Uterus (tissue), 4 donors: ENCODE results near the gene STAG1. TPM values are rescaled to one million over a fixed set of nuclear protein-coding genes. Genes with fewer than 3 reads are reported as not detected.
"Not testable (repeated sequence)": the region's sequence is repeated elsewhere in the genome, so short reads cannot be mapped to it uniquely, and the experiment has no call there.

Experiments
- DNase-seq, 2 donors: peaks; one replicate each; pipeline ENCODE4 v3.0.0-alpha.2; 2019 to 2020
- H3K27ac ChIP-seq, 2 donors: fragments of 200-600 bp; sonication (generic); 1 replicate in 1 of 2; 2 replicates in 1 of 2; pipeline ENCODE4 v1.5.1; 2016 to 2018
- H3K27me3 ChIP-seq, 2 donors: fragments of 200-600 bp; sonication (generic); one replicate each; pipeline ENCODE4 v1.5.1; 2018 to 2019; ENCODE audit warnings: control low read depth in 1 of 2
- H3K36me3 ChIP-seq, 2 donors: fragments of 200-600 bp; sonication (generic); one replicate each; pipeline ENCODE4 v1.5.1; 2019; ENCODE audit warnings: control low read depth in 1 of 2
- H3K4me1 ChIP-seq, 2 donors: fragments of 200-600 bp; sonication (generic); one replicate each; pipeline ENCODE4 v1.5.1; 2018 to 2019; ENCODE audit warnings: control low read depth in 1 of 2
- H3K4me3 ChIP-seq, 2 donors: fragments of 200-600 bp; sonication (generic); 1 replicate in 1 of 2; 2 replicates in 1 of 2; pipeline ENCODE4 v1.5.1; 2018 to 2019; ENCODE audit warnings: mild to moderate bottlenecking in 1 of 2
- H3K9me3 ChIP-seq, 2 donors: fragments of 200-600 bp; sonication (generic); one replicate each; pipeline ENCODE4 v1.5.1; 2019; ENCODE audit warnings: control low read depth in 1 of 2
- POLR2A ChIP-seq, 2 donors: fragments of 450-650 bp; IDR thresholded peaks; one replicate each; pipeline ENCODE4 v1.6.1; 2016; ENCODE audit warnings: antibody characterized with exemption in 2 of 2, mild to moderate bottlenecking in 1 of 2, moderate library complexity in 1 of 2
- intact Hi-C: fragments of 100-400 bp; cut with DNase I; formaldehyde crosslinking; loops from one replicate; pipeline ENCODE4 v1.15.1; 2023; ENCODE audit warnings: low total_unique reads
- total RNA-seq, 4 donors: library from RNA; depleted of rRNA in 3 of 4; stranded (reverse); fragments of >200 nt in 3 of 4; gene quantifications; one replicate each; pipeline versions ENCODE4 v1.1.0 to v1.2.4, GENCODE V29; 2014 to 2023
- TF ChIP-seq, protein P1 (sequence below), 4 experiments: fragments of 200-600 bp in 2 of 4; fragments of 450-650 bp in 2 of 4; sonication (generic) in 2 of 4; IDR thresholded peaks; one replicate each; pipeline ENCODE4 v1.5.1; 2016 to 2019; ENCODE audit warnings: antibody characterized with exemption in 4 of 4, mild to moderate bottlenecking in 2 of 4, moderate library complexity in 1 of 4
- donor health status: DM: yes; HTN: yes; CAD: no.

The STAG1 gene
- total RNA-seq, 4 donors from 2014 or later = 41.5 to 139 (median 86.0) TPM

GRCh38 chr3:136377508-136377907 lies 374.7 kb downstream of the STAG1 start:
- Histone ChIP-seq H3K4me1 (no peaks in the 10 kb centered on the region), H3K36me3 (no peaks in the 10 kb centered on the region), H3K27me3 (no peaks in the 10 kb centered on the region), H3K9me3 (no peaks in the 10 kb centered on the region), H3K4me3 (no peak overlapping the region), H3K27ac (no peak overlapping the region)
- no peak for DNase-seq
- intact Hi-C loops = no loop called here
- TF ChIP-seq, protein P1, sequence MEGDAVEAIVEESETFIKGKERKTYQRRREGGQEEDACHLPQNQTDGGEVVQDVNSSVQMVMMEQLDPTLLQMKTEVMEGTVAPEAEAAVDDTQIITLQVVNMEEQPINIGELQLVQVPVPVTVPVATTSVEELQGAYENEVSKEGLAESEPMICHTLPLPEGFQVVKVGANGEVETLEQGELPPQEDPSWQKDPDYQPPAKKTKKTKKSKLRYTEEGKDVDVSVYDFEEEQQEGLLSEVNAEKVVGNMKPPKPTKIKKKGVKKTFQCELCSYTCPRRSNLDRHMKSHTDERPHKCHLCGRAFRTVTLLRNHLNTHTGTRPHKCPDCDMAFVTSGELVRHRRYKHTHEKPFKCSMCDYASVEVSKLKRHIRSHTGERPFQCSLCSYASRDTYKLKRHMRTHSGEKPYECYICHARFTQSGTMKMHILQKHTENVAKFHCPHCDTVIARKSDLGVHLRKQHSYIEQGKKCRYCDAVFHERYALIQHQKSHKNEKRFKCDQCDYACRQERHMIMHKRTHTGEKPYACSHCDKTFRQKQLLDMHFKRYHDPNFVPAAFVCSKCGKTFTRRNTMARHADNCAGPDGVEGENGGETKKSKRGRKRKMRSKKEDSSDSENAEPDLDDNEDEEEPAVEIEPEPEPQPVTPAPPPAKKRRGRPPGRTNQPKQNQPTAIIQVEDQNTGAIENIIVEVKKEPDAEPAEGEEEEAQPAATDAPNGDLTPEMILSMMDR (IDR thresholded peaks at IDR 0.05) = no peak
- no peak for TF ChIP-seq POLR2A (IDR thresholded peaks at IDR 0.05)

- H3K27me3 ChIP-seq, DNase-seq, H3K36me3 ChIP-seq, H3K27ac ChIP-seq, intact Hi-C loops, H3K4me1 ChIP-seq, H3K4me3 ChIP-seq, H3K9me3 ChIP-seq: not testable (repeated sequence)
These were observed 376.4 kb downstream of the STAG1 start for GRCh38 chr3:136375800-136376199.

DNA sequence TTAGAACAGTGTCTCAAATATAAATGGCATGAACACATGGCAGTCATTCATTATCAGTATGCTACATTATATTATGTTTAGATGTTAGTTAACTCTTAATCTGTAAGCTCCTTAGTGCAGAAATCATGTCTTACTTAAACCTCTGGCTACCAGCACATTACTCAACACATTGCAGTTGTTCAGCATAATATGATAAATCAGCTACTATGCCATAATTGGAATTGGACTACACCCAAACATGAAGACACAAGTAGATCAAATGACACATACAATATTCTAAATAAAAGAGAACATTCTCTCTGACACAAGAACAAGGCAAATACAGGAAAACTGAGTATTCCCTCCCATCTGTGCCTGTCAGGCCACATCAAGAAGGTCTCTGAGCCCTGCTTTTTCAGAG lies 385.9 kb downstream of the STAG1 start:
- Histone ChIP-seq H3K36me3 (no peaks in the 10 kb centered on the region), H3K27me3 (no peaks in the 10 kb centered on the region), H3K4me1 (no peaks in the 10 kb centered on the region), H3K9me3 (no peaks in the 10 kb centered on the region), H3K4me3 (no peak overlapping the region), H3K27ac (no peak overlapping the region)
- TF ChIP-seq POLR2A (IDR thresholded peaks at IDR 0.05) = no peak
- TF ChIP-seq, protein P1 (IDR thresholded peaks at IDR 0.05) = no peak
- DNase-seq = no peak
- intact Hi-C loops = no loop called here

DNA sequence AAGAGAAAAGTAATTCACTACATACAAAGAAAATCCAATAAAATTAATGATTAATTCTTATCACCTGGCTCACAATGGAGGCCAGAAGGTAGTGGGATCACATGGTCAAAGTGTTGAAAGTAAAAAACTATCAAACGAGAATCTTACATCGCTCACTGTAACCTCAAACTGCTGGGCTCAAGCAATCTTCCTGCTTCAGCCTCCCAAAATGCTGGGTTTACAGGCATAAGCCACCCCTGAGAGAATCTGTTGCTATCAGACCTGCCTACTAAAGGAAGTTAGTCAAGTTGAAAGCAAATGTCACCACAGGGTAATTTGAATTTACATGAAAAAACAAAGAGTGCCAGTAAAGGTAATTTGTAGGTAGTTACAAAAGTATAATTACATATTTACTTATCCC lies 398.7 kb downstream of the STAG1 start:
- Histone ChIP-seq H3K27ac (no peak overlapping the region), H3K4me3 (no peak overlapping the region), H3K36me3 (no peaks in the 10 kb centered on the region), H3K4me1 (no peaks in the 10 kb centered on the region), H3K9me3 (no peaks in the 10 kb centered on the region), H3K27me3 (no peaks in the 10 kb centered on the region)
- DNase-seq = no peak
- no peak for TF ChIP-seq POLR2A (IDR thresholded peaks at IDR 0.05)
- TF ChIP-seq, protein P1 (IDR thresholded peaks at IDR 0.05) = no peak
- intact Hi-C loops = no loop called here

DNA sequence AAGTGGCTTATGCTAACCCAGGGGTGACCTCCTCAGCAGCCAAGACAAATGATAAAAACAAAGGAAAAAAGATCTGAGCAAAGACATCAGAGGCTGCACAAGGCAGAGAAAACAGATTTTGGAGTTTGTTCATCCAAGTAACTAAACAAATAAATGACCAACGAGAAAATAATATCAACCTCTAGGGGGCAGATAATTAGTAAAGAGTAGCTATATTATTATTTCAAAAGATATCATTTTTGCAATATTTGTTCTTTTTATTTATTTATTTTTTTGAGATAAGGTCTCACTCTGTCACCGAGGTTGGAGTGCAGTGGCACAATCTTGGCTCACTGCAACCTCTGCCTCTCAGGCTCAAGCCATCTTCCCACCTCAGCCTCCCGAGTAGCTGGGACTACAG lies 400.3 kb downstream of the STAG1 start:
- TF ChIP-seq, protein P1 (IDR thresholded peaks at IDR 0.05) = no peak
- no peak for TF ChIP-seq POLR2A (IDR thresholded peaks at IDR 0.05)
- H3K4me3 ChIP-seq = no peak overlapping the region
- no peaks in the 10 kb centered on the region for H3K4me1 ChIP-seq
- no peaks in the 10 kb centered on the region for H3K9me3 ChIP-seq
- no peak for DNase-seq
- intact Hi-C loops = no loop called here
- H3K27me3 ChIP-seq = no peaks in the 10 kb centered on the region
- no peak overlapping the region for H3K27ac ChIP-seq
- H3K36me3 ChIP-seq = no peaks in the 10 kb centered on the region

DNA sequence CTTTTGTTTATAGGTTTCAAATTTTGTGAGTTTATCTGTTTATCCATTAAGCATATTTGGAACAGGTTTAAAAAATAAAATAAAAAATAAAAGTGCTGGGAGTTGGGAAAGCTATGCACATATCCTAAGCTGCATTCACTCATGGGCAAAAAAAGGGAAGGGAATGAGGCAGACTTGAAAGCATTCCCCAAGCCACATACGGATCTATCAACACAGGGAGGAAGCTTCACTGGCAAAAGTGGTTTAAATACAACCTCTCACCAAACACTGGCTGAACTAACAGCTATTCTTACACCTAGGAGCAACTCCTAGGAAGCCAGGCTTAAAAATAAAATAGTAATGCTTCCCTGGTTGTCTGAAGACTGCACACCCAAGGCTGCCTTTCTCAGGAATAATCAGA lies 400.8 kb downstream of the STAG1 start:
- H3K4me1 ChIP-seq = no peaks in the 10 kb centered on the region
- no peaks in the 10 kb centered on the region for H3K9me3 ChIP-seq
- H3K4me3 ChIP-seq = no peak overlapping the region
- no peaks in the 10 kb centered on the region for H3K36me3 ChIP-seq
- no peak for DNase-seq
- TF ChIP-seq, protein P1 (IDR thresholded peaks at IDR 0.05) = no peak
- TF ChIP-seq POLR2A (IDR thresholded peaks at IDR 0.05) = no peak
- intact Hi-C loops = no loop called here
- H3K27me3 ChIP-seq = no peaks in the 10 kb centered on the region
- H3K27ac ChIP-seq = peak overlapping the region in 1 of 2 donors; percentile 62
